T-helper 2 cell (primary cell): ENCODE data around the gene PIBF1.
"Not testable (repeated sequence)": the region's sequence is repeated elsewhere in the genome, so short reads cannot be mapped to it uniquely, and the experiment has no call there.

Experiments used
- DNase-seq, 5 experiments: peaks; one replicate each; pipeline versions ENCODE4 v3.0.0 to v3.0.0-alpha.2; 2012 to 2022
- total RNA-seq, 2 donors: gene quantifications; one replicate each; lab custom pipeline; 2026; lab: John Stamatoyannopoulos, UW

The PIBF1 gene, protein sequence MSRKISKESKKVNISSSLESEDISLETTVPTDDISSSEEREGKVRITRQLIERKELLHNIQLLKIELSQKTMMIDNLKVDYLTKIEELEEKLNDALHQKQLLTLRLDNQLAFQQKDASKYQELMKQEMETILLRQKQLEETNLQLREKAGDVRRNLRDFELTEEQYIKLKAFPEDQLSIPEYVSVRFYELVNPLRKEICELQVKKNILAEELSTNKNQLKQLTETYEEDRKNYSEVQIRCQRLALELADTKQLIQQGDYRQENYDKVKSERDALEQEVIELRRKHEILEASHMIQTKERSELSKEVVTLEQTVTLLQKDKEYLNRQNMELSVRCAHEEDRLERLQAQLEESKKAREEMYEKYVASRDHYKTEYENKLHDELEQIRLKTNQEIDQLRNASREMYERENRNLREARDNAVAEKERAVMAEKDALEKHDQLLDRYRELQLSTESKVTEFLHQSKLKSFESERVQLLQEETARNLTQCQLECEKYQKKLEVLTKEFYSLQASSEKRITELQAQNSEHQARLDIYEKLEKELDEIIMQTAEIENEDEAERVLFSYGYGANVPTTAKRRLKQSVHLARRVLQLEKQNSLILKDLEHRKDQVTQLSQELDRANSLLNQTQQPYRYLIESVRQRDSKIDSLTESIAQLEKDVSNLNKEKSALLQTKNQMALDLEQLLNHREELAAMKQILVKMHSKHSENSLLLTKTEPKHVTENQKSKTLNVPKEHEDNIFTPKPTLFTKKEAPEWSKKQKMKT
- total RNA-seq: 28.1 to 65.3 reads per million in 2 donors

DNA sequence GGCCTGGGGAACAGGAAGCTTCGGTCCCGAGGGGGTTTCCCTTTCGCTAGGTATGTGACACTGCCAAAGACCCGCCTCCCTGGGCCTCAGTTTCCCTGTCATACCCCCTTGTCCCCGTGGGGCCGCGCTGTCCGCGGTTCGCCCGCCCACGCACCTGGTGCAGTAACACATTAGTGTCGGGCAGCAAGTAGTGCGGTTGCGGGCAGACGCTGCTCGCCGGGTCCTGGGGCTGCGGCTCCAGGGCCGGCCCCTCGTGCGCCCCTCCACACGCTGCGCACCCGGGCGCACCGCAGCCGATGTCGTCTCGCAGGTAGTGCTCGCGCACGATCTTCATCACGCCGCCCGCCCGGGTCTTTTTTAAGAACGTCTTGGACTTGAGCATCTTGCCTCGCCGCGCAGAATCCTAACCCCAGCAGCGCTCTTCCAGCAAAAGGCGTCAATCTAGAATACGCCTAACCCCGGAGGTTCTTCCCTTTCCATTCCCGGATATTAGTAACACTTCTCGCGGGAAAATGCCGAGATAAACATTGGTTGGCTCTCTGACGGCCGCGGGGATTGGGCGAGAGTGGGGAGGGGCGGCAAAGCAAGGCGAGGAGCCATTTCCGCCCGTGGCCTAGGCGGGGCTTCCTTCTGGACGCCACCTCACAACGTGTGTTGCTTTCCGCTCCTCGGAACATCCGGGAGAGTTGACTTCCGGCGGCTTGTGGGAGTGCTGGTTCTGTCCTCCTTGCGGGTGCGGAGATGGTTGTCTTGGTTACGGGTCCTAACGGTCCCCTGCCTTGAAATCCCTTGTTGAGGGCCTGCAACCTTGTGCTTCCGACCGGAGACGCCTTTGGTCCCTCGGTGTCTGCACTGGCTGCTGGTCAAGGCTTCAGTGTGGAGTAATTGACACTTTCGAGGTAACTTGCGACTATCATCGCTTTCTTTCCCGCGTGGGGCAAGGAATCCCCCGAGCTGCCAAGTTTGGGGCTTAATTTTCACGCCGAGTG is at the start of gene PIBF1, which contains the start of gene DIS3:
TSS of gene PIBF1 (plus strand) at position 683 of the 989 bp plus-strand sequence. CDS start 1,337 bp downstream, outside the sequence.
TSS of gene DIS3 (minus strand) at position 450 of the 989 bp plus-strand sequence. CDS start at position 382, 68 bp downstream.
- peak; percentile 86 to 99 (median 95) for DNase-seq

DNA sequence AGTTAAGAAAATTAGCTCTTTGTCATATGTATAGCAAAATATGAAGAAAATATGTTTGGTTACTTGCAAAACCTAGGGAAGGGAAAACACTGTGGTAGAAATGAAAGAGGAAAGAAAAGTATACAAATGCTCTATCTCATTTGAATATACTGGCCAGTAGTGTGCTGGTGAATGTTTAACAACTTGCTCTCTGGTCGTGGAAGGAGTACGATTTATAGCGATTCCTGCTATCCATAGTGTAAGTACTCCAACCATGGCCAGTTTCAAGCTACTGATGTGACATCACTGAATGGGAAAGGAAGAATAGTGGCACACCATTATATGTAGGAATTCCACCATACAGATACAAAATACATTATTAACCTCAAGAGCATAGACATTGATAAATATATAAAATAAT is 44.9 kb upstream of the PIBF1 start:
- no peak for DNase-seq

DNA sequence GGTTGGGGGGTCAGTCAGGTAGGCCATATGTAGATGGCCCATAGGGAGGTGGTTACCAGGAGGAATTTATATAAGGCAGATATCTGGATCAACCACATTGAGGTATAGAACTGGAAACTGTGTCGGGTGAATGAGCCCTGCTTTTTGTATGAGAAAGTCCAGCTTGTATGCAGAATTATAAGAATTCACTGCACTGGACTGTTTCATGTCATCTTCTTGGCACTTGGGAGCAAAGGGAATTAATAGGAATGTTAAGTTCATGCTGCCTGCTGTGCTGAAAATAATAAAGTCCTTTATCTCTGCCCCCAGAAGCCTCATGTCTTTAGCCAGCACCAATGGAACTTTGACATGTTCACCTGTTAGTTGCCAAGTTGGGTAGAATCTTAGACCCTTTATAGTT is 41.9 kb upstream of the PIBF1 start:
- DNase-seq: no peak

DNA sequence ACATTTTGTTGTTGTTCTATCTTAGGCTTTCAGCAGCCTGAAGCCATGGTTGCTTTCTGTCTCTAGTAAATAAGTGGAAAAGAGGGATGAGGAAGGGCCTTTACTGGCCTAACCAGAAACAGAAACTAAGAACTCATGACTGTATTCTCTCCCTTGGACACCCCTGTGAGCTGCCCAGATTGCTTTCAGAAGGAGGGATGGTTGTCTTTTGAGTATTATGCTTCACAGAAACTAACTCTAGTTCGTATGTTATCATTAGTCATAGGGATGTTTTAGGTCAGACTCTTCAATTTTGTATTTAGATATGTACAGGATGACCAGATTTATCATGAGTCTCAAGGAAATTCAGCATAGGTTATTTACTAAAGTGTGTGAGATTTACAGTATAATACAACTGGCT is 36.7 kb upstream of the PIBF1 start:
- no peak for DNase-seq

DNA sequence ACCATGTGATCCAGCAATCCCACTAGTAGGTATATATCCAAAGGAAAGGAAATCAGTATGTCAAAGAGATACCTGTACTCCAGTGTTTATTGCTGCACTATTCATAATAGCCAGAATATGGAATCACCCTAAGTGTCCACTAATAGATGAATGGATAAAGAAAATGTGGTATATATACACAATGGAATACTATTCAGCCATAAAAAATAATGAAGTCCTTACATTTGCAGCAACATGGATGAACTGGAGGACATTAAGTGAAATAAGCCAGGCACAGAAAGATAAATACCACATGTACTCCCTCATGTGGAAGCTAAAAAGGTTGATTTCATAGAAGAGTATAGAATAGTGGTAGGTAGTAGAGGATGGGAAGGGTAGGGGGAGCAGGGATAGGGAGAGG is 30.7 kb upstream of the PIBF1 start:
- DNase-seq: no peak

DNA sequence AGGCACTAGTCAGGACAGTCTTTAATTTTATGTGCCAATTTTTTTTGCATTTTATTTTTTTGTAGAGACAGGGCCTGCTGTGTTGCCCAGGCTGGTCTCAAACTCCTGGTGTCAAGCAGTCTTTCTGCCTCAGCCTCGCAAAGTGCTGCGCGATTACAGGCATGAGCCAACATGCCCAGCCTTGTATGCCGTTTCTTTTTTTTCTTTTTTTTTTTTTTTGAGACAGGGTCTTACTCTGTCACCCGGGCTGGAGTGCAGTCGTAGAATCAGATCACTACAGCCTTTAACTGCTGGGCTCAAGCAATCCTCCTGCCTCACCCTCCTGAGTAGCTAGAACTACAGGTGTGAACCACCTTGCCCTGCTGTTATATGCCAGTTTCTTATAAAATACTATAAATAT is 27.8 kb upstream of the PIBF1 start:
- no peak for DNase-seq

DNA sequence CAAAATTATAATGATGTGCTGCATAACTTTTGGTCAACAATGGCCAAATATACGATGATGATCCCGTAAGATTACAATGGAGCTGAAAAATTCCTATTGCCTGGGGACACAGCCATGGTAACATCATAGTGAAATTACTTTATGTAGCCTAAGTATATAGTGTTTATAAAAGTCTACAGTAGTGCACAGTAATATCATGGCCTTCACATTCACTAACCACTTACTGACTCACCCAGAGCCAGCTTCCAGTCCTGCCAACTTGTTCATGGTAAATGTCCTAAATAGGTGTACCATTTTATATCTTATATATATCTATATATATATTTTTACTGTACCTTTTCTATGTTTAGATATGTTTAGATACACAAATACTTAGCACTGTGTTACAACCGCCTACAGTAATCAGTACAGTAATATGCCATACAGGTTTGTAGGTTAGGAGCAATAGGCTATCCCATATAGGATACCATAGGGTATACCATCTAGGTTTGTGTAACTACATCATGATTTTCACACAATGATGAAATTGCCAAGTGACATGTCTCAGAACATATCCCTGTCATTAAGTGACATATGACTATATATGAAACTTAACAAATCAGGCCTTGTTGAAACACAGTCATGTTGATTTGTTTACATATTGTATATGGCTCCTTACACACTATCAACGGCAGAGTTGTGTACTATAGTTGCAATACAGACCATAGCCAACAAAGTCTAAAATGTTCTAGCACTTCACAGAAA is 24.0 kb upstream of the PIBF1 start:
- no peak for DNase-seq

DNA sequence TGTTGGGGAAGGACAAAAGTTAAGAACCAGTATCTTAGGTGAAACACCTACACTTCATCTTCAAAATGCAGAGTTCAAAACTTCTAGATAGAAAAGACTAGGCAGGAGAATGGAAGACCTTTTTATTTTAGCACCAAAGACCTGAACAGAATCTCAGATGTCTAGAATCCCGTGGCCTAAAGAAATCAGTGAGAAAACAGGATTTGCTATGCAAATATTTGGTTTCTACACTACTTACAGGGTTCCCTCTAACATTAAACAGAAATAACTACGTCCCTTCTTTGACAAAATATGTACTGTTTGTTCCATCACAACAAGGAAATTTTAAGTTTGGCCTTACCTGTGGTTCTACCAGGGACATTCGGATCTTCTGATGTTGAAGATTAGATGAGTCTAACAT is 21.7 kb upstream of the PIBF1 start:
- no peak for DNase-seq

DNA sequence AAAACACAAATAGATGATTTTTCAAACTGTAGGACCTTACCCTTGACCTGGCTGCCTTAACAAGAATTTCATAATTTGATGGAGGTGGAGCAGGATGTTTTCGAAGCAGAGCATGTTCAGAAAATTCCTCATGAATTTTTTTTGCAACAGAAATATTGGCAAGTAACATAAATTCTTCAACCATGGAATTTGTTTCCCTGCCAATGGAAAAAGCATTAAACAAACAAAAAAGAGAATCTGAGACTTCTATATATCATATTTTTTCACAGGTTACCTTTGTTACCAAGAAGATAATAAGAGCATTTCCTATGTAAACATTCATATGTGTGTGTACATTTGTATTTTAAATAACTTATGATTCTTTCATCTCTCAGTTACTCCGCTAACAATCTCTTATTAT is 18.5 kb upstream of the PIBF1 start:
- no peak for DNase-seq

DNA sequence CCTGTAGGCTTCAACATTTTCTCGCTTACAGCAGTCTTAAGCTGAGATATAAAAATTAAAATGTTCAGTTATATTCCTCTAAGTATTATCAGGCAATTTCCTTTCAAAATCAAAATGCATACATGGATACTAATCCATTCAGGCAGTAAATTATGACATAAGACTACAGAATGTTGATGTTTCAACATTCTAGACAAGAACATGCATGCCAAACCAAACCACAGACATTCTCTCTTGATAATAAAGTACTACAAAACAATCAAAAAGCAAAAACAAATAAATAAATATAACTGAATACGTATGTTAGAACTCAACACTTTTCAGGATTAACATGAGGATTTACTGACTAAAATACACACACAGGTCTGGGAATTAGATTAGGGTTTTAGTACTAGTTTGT is 7.9 kb upstream of the PIBF1 start:
- no peak for DNase-seq

DNA sequence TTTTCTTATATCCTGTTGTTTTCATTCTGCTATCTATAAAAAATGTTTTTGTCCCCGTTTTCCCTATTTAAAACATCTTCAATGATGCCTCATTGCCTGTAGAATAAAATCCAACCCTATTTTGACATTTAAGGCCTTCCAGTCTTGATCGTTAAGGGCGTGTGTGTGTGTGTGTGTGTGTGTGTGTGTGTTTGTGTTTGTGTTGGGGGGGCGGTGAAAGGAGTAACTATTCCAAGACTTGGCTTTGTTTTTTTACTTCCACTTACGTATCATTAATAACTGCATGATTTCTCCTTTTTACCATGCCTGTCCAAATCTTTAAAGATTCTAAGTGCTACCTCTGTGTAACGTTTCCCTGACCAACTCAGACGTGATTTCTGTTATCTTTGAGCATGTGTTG is 784 bp downstream of the PIBF1 start:
- peak in 1 of 5 experiments; percentile 38 for DNase-seq

DNA sequence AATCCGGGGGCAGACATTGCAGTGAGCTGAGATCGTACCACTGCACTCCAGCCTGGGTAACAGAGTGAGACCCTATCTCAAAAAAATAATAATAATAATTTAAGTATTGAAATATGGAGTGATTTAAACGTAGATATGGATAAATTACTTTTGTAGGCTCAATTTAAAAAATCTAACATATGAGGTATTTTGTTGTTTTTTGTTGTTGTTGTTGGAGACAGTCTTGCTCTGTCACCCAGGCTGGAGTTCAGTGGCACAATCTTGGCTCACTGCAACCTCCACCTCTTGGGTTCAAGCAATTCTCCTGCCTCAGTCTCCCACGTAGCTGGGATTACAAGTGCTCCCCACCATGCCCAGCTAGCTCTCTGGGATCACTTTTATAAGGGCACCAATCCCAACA is 2.7 kb downstream of the PIBF1 start:
- not testable (repeated sequence) for DNase-seq

DNA sequence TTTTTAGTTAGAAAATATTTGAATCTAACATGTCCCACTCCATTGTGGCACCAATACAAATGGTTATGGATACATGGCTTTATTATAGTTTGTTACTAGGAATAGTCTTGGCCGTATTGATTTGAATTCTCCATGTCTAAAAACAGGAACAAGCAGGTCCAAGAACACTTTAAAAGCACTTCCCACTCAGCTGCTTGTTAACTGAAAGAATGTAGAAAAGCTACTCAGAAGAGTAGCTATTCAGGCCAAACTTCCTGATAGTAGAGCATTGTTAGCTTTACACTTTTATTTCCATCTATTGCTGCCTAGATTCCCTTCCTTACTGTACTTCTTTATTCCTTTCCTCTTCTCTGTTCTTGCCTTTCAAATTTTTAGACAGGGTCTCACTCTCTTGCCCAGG is 6.9 kb downstream of the PIBF1 start:
- no peak for DNase-seq

DNA sequence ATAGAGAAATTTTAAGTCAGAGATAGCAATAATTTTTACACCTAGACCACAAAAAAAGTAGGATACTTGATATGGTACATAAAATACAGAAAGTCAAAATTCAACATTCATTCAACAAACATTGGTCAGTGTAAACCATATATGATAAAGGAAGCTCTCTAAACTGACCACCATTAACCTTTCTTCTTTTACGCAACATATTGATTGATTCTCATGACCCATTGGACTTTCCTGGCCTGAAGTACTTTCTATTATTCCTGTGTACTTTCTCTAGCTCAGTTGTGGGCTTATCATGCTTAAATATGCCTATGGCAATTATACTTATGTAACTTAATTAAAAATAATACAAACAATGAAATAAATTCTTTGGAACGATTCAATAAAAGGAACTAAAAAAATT is 10.7 kb downstream of the PIBF1 start:
- DNase-seq: no peak

DNA sequence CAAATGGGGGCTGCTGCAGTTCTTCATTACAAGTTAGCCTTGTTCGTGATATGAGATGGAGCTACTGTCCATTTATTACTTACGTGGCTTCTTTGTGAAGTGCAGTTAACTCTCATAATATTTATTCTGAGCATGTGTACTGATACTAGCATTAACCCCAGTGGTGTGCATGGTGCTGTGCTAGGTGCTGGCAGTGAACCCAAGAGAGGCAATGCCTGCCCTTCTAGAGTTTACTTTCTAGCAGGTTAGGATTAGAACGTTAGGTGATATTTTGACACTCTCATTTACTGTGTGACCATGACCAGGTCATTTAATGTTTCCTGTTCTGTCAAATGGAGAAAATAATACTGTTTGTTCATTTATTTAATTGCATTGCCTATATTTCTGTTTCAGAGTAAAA is 16.9 kb downstream of the PIBF1 start:
- DNase-seq: no peak

DNA sequence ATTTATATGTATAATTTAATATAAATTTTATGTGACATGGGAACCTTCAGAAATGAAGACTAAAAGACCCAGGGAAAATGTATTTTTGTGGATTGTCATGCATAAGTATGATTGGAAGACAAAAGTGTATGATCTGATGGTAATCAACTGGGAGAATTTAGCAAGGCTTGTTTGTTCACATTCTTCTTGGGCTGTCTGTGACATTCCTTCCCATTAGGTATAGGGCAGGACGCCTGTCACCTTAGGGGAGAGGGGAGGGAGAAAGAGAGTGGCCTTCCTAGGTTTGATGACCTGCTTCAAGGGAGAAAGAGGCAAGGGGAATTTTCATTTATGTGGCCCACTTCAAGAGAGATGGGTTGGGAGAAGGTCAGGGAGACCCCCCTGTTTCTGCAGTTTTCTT is 22.4 kb downstream of the PIBF1 start:
- no peak for DNase-seq

DNA sequence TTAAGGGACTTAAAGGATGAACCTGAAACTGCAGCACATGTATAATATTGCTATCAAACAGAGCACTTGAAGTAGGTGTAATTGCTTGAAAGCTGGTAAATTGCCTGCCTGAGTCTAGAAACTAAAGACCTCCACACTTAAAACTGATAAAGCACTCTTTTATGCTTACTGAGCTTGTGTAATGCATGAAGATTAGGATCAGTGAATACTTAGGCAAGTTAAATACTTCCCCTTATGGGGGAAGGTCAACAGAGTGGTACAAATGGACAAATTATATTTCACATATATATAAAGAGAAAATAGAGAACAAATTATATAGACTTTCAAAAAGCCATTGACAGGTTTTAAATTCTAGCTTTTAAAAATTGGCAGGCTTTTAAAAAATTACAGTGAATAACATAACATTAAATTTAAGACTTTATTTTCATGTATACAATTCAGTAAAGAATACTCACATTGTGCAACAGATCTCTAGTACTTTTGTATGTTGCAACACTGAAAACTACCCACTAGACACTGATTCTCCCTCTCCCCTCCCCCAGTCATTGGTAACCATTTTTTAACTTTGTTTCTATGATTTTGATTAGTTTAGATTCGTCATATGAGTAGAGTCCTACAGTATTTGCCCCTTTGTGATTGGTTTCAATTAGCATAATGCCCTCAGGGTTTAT is 23.9 kb downstream of the PIBF1 start:
- DNase-seq: no peak

DNA sequence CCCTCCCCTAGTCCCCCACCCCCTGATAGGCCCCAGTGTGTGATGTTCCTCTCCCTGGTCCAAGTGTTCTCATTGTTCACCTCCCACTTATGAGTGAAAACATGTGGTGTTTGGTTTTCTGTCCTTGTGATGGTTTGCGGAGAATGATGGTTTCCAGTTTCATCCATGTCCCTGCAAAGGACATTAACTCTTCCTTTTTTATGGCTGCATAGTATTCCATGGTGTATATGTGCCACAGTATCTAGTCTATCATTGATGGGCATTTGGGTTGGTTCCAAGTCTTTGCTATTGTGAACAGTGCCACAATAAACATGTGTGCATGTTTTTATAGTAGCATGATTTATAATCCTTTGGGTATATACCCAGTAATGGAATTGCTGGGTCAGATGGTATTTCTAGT is 24.6 kb downstream of the PIBF1 start:
- DNase-seq: not testable (repeated sequence)

DNA sequence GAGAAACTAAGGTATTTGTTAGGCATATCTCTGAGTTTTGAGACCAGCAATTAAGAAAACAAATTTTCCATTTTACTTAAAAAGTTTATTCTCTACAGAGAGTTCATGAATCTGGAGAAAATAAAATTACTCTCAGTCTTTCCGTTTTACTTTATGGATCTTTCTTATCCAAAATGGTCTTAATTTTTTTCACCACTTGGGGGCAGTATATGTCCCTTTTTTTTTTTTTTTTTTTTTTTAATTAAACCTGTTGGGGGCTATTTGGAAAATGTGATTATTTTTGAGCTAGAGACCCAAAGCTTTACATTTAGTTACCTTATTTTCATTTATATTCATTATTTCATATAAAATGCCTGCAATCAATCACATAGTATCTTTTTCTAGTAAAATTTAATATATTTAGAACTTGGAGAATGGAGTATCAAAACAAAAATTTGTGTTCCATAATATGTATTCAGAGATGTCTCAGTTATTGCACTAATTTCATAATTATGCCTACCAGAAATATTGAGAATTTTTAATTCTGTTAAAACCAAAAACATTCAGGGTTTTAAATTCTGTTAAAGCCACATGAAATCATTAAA is 27.1 kb downstream of the PIBF1 start:
- DNase-seq: peak in 1 of 5 experiments; percentile 22

DNA sequence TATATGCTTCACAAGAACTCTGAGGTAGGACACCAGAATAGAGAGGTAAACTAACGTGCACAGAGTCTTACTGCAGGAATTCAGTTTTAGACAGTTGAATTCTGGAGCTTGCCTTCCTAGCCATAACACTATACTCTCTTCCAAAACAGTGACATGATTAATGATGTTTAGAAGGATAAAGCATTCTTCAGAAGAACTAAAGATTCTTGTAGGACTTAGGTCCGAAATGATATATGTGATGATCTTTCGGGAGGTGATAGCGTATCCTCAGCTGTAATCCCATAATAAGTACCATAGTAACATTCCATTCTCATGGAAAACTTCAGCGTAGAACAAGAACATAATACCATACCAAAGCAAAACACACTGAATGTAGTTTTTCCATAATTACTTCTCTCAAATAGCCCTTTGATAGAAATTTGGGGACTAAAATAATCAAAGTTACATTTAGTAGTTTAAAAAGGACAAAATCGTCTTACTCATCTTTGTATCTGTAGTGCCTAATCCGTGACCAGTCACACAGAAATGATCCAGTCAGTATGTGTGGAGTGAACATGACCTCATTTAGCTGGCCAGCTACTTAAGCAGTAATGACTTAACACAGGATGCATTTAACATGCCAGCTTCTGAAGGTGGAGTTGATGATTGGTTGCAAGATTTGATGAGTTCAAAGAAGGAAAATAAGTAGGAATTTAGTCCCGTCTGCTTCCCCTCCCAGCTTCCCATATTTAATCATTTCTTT is 38.4 kb downstream of the PIBF1 start:
- DNase-seq: peak in 1 of 5 experiments; percentile 1
